HL-60 (cell line): ENCODE data around the gene TEX52.

Experiments
- CTCF ChIP-seq: IDR thresholded peaks from one replicate; pipeline ENCODE4 v1.5.1; 2011; ENCODE audit warnings: low read length, control low read depth, inconsistent platforms; ENCODE audit not compliant: insufficient read depth
- REST ChIP-seq: IDR thresholded peaks from 2 replicates; pipeline ENCODE4 v1.6.1; 2012; ENCODE audit warnings: low read depth; ENCODE audit not compliant: insufficient replicate concordance

- no peak for TF ChIP-seq CTCF
- no peak for TF ChIP-seq REST
Measured at GRCh38 chr12:2836574-2836973, 20.3 kb downstream of the TEX52 start.
